ENCODE data around the gene RIPOR2. TPM values are rescaled to one million over a fixed set of nuclear protein-coding genes. Genes with fewer than 3 reads are reported as not detected.

RIPOR2 gene
- total and polyA plus RNA-seq, 10 of the 15 experiments (the other 5 are each of a cell fraction or from before 2014, with no cell fraction given) = 22.2 to 48.2 (median 34.7) TPM

DNA sequence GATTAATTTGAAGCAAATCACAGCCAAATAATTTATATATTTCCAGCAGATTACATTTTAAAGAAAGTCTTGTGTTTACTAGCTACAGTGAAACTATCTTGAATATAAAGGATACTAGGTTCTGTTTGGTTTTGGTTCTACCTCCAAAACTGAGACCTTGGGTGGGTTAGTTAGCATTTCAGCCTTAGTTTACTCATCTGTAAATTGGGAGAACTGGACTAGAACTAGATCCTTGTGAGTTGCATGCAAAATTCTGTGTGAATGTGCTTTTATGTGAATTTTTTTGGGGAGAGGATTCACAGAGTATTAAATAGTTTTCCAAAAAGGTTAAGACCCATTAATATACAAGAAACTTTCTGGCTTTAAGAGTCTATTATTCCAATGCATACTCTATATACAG, 156.9 kb downstream of the RIPOR2 start:
- peak overlapping the region; percentile 66 for H3K9ac ChIP-seq (ENCODE audit: control insufficient read depth, insufficient read depth, low read length)
- H2AFZ ChIP-seq (ENCODE audit: control insufficient read depth, low read depth, low read length) = no peak overlapping the region
- ATAC-seq (no peak), DNase-seq (ENCODE audit: low read depth, low spot score) (no peak), FAIRE-seq (no peak)
- H3K79me2 ChIP-seq (ENCODE audit: control insufficient read depth, insufficient read depth, low read length) = peaks cover 76% of the 10 kb centered on the region
- CTCF ChIA-PET = interaction anchor here (0.6 to 2.5 kb wide), 19 partner anchors 25 to 372 kb away, joined by 3 to 9 read pairs (median 5); no protein-coding TSS in a partner anchor
- H4K20me1 ChIP-seq (ENCODE audit: control insufficient read depth, insufficient read depth) = no peaks in the 10 kb centered on the region; the same call in 1 of the 2 replicates
- peak overlapping the region; percentile 66 for H3K4me3 ChIP-seq
- intact Hi-C loops (cut with micrococcal nuclease; ENCODE audit: unreplicated experiment) = loop anchor here (5.0 to 10.0 kb wide), 5 partner anchors 153 to 374 kb away; partner anchors contain the start of gene MRS2
- SMC1A ChIA-PET (ENCODE audit: uncharacterized antibody, unreplicated experiment) = interaction anchor here (0.7 to 3.2 kb wide), 21 partner anchors 9 to 370 kb away, joined by 3 to 19 read pairs (median 4); partner anchors contain the start of genes ARMH2, C6orf62 and RIPOR2
- no peak for TF ChIP-seq GATAD2B (conservative IDR thresholded peaks at IDR 0.05; ENCODE audit: low read depth)
- TF ChIP-seq, protein P1, sequence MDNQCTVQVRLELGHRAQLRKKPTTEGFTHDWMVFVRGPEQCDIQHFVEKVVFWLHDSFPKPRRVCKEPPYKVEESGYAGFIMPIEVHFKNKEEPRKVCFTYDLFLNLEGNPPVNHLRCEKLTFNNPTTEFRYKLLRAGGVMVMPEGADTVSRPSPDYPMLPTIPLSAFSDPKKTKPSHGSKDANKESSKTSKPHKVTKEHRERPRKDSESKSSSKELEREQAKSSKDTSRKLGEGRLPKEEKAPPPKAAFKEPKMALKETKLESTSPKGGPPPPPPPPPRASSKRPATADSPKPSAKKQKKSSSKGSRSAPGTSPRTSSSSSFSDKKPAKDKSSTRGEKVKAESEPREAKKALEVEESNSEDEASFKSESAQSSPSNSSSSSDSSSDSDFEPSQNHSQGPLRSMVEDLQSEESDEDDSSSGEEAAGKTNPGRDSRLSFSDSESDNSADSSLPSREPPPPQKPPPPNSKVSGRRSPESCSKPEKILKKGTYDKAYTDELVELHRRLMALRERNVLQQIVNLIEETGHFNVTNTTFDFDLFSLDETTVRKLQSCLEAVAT (IDR thresholded peaks at IDR 0.05) = peak; percentile 9; the same call in 1 of the 2 replicates
- RAD21 ChIA-PET (ENCODE audit: unreplicated experiment) = interaction anchor here (1.0 to 3.2 kb wide), 18 partner anchors 16 to 292 kb away, joined by 3 to 14 read pairs (median 5); partner anchors contain the start of gene C6orf62
- peaks cover 3% of the 10 kb centered on the region; the same call in 1 of the 2 replicates for H3K4me1 ChIP-seq (ENCODE audit: control insufficient read depth, insufficient read depth, low read length)
- POLR2A ChIA-PET = interaction anchor here (1.0 to 2.3 kb wide), 9 partner anchors 36 to 274 kb away, joined by 3 to 25 read pairs (median 5); partner anchors contain the start of gene C6orf62
- no peaks in the 10 kb centered on the region for H3K27me3 ChIP-seq (replicated peaks in 1 of 2; ENCODE audit: control insufficient read depth in 2 of 2, insufficient read depth in 2 of 2, low read length in 1 of 2)
- in situ Hi-C loops (cut with MboI) = no loop called here
- H3K27ac ChIP-seq (ENCODE audit: control insufficient read depth, insufficient read depth) = peak overlapping the region; percentile 87
- peaks cover 2 to 13% of the 10 kb centered on the region in 2 experiments; a peak in 3 of 4 replicates for H3K36me3 ChIP-seq (ENCODE audit: control insufficient read depth in 2 of 2, insufficient read depth in 2 of 2, low read length in 1 of 2)
- peak overlapping the region; percentile 91 for H3K4me2 ChIP-seq (ENCODE audit: control insufficient read depth, insufficient read depth)
- no TSS peak for BruUV-seq (replicated peaks)
- no peaks in the 10 kb centered on the region for H3K9me3 ChIP-seq (replicated peaks; ENCODE audit: control insufficient read depth, insufficient read depth, low read length)

DNA sequence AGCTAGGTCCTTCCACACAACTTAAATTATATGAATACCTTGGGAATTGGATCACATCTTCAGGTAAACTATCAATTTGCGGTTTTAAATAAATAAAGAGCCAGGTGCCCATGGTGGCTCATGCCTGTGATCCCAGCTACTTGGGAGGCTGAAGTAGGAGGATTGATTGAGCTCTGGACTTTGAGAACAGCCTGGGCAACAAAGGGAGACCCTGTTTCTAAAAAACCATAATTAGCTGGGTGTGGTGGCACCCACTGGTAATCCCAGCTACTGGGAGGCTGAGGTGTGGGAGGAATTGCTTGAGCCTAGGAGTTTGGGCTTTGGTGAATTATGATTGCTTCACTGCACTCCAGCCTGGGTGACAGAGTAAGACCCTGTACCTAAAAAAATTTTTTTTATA, 157.6 kb downstream of the RIPOR2 start:
- Histone ChIP-seq H3K9me3 (replicated peaks; ENCODE audit: control insufficient read depth, insufficient read depth, low read length) (no peaks in the 10 kb centered on the region), H3K79me2 (ENCODE audit: control insufficient read depth, insufficient read depth, low read length) (peaks cover 73% of the 10 kb centered on the region), H3K4me1 (ENCODE audit: control insufficient read depth, insufficient read depth, low read length) (peaks cover 3% of the 10 kb centered on the region; the same call in 1 of the 2 replicates), H3K4me2 (ENCODE audit: control insufficient read depth, insufficient read depth) (peak overlapping the region; percentile 91), H3K27me3 (replicated peaks in 1 of 2; ENCODE audit: control insufficient read depth in 2 of 2, insufficient read depth in 2 of 2, low read length in 1 of 2) (no peaks in the 10 kb centered on the region), H3K27ac (ENCODE audit: control insufficient read depth, insufficient read depth) (peak overlapping the region; percentile 87), H3K4me3 (peak overlapping the region; percentile 62), H4K20me1 (ENCODE audit: control insufficient read depth, insufficient read depth) (no peaks in the 10 kb centered on the region; the same call in 1 of the 2 replicates), H3K9ac (ENCODE audit: control insufficient read depth, insufficient read depth, low read length) (peak overlapping the region; percentile 57), H3K36me3 (ENCODE audit: control insufficient read depth in 2 of 2, insufficient read depth in 2 of 2, low read length in 1 of 2) (peaks cover 2 to 13% of the 10 kb centered on the region in 2 experiments; a peak in 3 of 4 replicates), H2AFZ (ENCODE audit: control insufficient read depth, low read depth, low read length) (no peak overlapping the region)
- no TSS peak for BruUV-seq (replicated peaks)
- POLR2A ChIA-PET = interaction anchor here (0.8 to 2.3 kb wide), 9 partner anchors 56 to 275 kb away, joined by 3 to 25 read pairs (median 6); partner anchors contain the start of genes C6orf62 and RIPOR2
- ATAC-seq = no peak
- intact Hi-C loops (cut with micrococcal nuclease; ENCODE audit: unreplicated experiment) (loop anchor here (5.0 to 10.0 kb wide), 5 partner anchors 154 to 373 kb away; partner anchors contain the start of gene MRS2), in situ Hi-C loops (cut with MboI) (no loop called here)
- WGBS (ENCODE audit: insufficient coverage, insufficient replicate concordance, low lambda C conversion rate, missing lambda C conversion rate) = 92% methylated on average over 1 of the region's 1 CpG
- FAIRE-seq = no peak
- RAD21 ChIA-PET (ENCODE audit: unreplicated experiment) = interaction anchor here (1.1 to 3.2 kb wide), 14 partner anchors 17 to 292 kb away, joined by 3 to 14 read pairs (median 5); partner anchors contain the start of gene C6orf62
- SMC1A ChIA-PET (ENCODE audit: uncharacterized antibody, unreplicated experiment) = interaction anchor here (0.7 to 3.2 kb wide), 19 partner anchors 10 to 318 kb away, joined by 3 to 19 read pairs (median 5); partner anchors contain the start of genes ARMH2, C6orf62 and RIPOR2
- CTCF ChIA-PET = interaction anchor here (0.8 to 2.5 kb wide), 10 partner anchors 26 to 372 kb away, joined by 3 to 9 read pairs (median 5); no protein-coding TSS in a partner anchor
- DNase-seq (ENCODE audit: low read depth, low spot score) = no peak
- TF ChIP-seq ZBTB40 (IDR thresholded peaks at IDR 0.05; ENCODE audit: borderline replicate concordance) (no peak), TARDBP (IDR thresholded peaks at IDR 0.05; ENCODE audit: borderline replicate concordance) (no peak), ZNF217 (IDR thresholded peaks at IDR 0.05) (no peak), ZSCAN29 (IDR thresholded peaks at IDR 0.05) (no peak), HDAC6 (IDR thresholded peaks at IDR 0.05; ENCODE audit: unreplicated experiment) (no peak), RAD51 (IDR thresholded peaks at IDR 0.05) (no peak), SRF (IDR thresholded peaks at IDR 0.05; ENCODE audit: low read depth in 2 of 2, low read length in 2 of 2) (no peak), CEBPB (IDR thresholded peaks at IDR 0.05; ENCODE audit: borderline replicate concordance in 1 of 2, low read depth in 2 of 2, low read length in 2 of 2) (no peak)
